DMS114 treated with DMSO at 0.1 percent for 48 hours (cell line): ENCODE results near the gene USE1.
A peak's percentile ranks its signal among the peaks of the same experiment; 100 is the strongest.

Experiments used
- DNase-seq: peaks from one replicate; lab custom pipeline; 2025; ENCODE audit not compliant: unreplicated experiment; lab: John Stamatoyannopoulos, UW

USE1 gene

GRCh38 chr19:17256130-17256529, 41.0 kb downstream of the USE1 start:
- DNase-seq = no peak

GRCh38 chr19:17259118-17259780, 44.1 kb downstream of the USE1 start:
- no peak for DNase-seq

- no peak for DNase-seq
These were observed 44.8 kb downstream of the USE1 start for GRCh38 chr19:17259934-17260333.

- DNase-seq = no peak
These were observed 45.7 kb downstream of the USE1 start for GRCh38 chr19:17260842-17261325.

- no peak for DNase-seq
These were observed 47.4 kb downstream of the USE1 start for GRCh38 chr19:17262557-17262956.

- DNase-seq = no peak
These were observed 48.8 kb downstream of the USE1 start for GRCh38 chr19:17263712-17264640.

GRCh38 chr19:17264641-17264979, 49.5 kb downstream of the USE1 start, which contains the start of gene USHBP1:
USHBP1 (minus strand) TSS chr19:17264745; CDS start chr19:17264299, 446 bp downstream.
- no peak for DNase-seq

GRCh38 chr19:17266026-17266425, 50.9 kb downstream of the USE1 start:
- DNase-seq = no peak

- no peak for DNase-seq
These were observed 51.4 kb downstream of the USE1 start for GRCh38 chr19:17266589-17266974.

GRCh38 chr19:17266975-17267788, 52.0 kb downstream of the USE1 start, which contains the start of gene BABAM1:
BABAM1 (plus strand) TSS chr19:17267443; CDS start chr19:17268807, 1,364 bp downstream.
- peak; percentile 100 for DNase-seq

GRCh38 chr19:17268754-17269153, 53.6 kb downstream of the USE1 start:
- DNase-seq = no peak
